HFFc6 (cell line): ENCODE measurements around the gene SCN7A. TPM values are rescaled to one million over a fixed set of nuclear protein-coding genes. Genes with fewer than 3 reads are reported as not detected.

Experiments
- DNase-seq: peaks from one replicate; pipeline ENCODE4 v3.0.0-alpha.2; 2018
- H3K27ac Mint-ChIP-seq: 2 replicates; pipeline ENCODE4 v1.8.0; 2020; ENCODE audit warnings: mild to moderate bottlenecking, mixed read lengths
- H3K27me3 Mint-ChIP-seq: 2 replicates; pipeline ENCODE4 v1.8.0; 2021; ENCODE audit warnings: mild to moderate bottlenecking, moderate library complexity, mixed read lengths; ENCODE audit not compliant: insufficient read depth
- H3K36me3 Mint-ChIP-seq: 2 replicates; pipeline ENCODE4 v1.8.0; 2021; ENCODE audit warnings: low read depth, mixed read lengths
- H3K4me1 Mint-ChIP-seq: 2 replicates; pipeline ENCODE4 v1.8.0; 2020; ENCODE audit warnings: low read depth, mixed read lengths
- H3K4me3 Mint-ChIP-seq: 2 replicates; pipeline ENCODE4 v1.8.0; 2020; ENCODE audit warnings: mild to moderate bottlenecking, moderate library complexity, mixed read lengths
- H3K9me3 Mint-ChIP-seq: 2 replicates; pipeline ENCODE4 v1.8.0; 2020; ENCODE audit warnings: mild to moderate bottlenecking, mixed read lengths
- long read RNA-seq: library from polyadenylated mRNA; unstranded; transcript quantifications from one replicate; pipeline ENCODE4 v2.0.0, GENCODE V29; 2019
- total RNA-seq, 6 experiments: library from RNA; stranded (reverse); fragmentation: NEBNext Ultra II Directional; extraction: Animal tissue kit (Norgen Biotek cat#: 25700); gene quantifications; 2 replicates in 1 of 6; 3 replicates in 5 of 6; pipeline ENCODE4 v1.2.3, GENCODE V29; 2021
- TF ChIP-seq, protein P1 (sequence below): fragments of 200-600 bp; sonication (generic); IDR thresholded peaks from 2 replicates; pipeline ENCODE4 v1.5.0; 2021; ENCODE audit warnings: antibody characterized with exemption, mild to moderate bottlenecking

The SCN7A gene
- total RNA-seq = under 1 TPM in 2 of 6 experiments, not detected in 4; 0.02 to 0.05 TPM
- long read RNA-seq = 0 reads

DNA sequence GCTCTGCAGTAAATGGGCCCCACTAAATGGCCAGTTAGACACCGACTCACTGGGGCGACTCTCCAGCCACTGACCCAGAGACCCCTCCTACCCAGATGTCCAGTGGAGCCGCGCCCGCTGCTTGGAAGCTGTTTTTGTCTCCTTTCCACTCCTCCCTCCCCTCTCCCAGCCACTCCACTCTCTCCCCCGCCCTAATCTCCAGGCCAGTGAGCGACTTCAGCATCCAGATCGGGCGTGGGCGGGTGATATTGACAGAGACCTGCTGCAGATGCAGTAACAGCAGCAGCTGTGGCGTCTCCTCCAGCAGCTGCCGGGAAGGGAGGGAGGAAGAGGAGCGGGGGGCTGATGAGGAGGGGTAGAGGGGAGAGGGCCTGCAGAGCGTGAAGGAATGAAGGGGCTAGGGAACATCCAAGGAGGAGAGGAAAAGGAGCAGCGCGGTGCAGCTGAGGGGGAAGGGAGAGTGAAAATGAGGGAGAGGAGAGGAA, at the start of gene SCN7A:
Gene SCN7A (minus strand): TSS at position 110 of the 485 bp plus-strand sequence. CDS start 16,553 bp downstream, outside the sequence.
- Mint-ChIP-seq H3K27ac (no peak within 1 kb of the TSS), H3K4me3 (peak within 1 kb of the TSS; percentile 36; the same call in 1 of the 2 replicates), H3K27me3 (peaks cover 10% of the 10 kb centered on the region), H3K9me3 (no peaks in the 10 kb centered on the region), H3K4me1 (no peaks in the 10 kb centered on the region), H3K36me3 (no peaks in the 10 kb centered on the region)
- TF ChIP-seq, protein P1, sequence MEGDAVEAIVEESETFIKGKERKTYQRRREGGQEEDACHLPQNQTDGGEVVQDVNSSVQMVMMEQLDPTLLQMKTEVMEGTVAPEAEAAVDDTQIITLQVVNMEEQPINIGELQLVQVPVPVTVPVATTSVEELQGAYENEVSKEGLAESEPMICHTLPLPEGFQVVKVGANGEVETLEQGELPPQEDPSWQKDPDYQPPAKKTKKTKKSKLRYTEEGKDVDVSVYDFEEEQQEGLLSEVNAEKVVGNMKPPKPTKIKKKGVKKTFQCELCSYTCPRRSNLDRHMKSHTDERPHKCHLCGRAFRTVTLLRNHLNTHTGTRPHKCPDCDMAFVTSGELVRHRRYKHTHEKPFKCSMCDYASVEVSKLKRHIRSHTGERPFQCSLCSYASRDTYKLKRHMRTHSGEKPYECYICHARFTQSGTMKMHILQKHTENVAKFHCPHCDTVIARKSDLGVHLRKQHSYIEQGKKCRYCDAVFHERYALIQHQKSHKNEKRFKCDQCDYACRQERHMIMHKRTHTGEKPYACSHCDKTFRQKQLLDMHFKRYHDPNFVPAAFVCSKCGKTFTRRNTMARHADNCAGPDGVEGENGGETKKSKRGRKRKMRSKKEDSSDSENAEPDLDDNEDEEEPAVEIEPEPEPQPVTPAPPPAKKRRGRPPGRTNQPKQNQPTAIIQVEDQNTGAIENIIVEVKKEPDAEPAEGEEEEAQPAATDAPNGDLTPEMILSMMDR = no peak
- DNase-seq = no peak

DNA sequence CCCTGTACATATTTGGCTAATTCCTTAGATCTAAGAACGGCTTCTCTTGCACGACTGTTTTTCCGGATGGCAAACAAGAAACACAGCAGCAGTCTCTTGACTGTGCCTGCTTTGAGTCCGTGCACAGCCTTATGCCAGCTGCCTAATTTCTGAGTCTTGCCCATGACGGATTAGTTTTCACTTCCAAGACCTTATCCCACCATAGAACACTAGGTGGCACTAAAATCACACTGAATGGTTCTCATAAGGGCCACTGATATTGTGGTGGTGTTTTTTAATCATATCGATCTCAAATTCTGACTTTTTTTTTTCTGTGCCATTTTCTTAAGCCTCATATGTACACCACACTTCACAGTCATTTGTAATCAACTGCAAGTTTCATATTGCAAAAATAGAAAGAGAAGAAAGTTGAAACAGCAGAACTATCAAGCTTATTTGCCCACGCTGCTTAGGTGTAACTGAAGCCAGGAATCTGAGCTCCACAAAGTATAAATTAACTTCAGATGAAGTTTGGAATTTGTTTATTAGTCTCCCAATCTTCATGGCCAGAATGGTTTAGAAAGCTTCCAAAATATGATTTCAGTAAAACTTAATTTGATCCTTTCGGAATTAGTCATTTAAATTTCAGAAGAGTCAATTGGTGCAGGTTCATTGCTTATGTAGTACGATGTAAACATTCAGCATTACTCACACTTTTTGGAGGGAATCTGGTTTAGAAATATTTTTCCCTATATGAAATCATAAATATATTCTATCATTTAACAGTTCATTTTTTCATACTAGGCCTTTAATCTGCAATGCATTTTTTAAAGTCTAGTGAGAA, 45.5 kb upstream of the SCN7A start:
- peaks cover 2% of the 10 kb centered on the region for H3K27me3 Mint-ChIP-seq
- peak; percentile 59 for DNase-seq
- H3K27ac Mint-ChIP-seq = no peak overlapping the region
- TF ChIP-seq, protein P1 = peak; percentile 94
- peaks cover 15% of the 10 kb centered on the region; the same call in 1 of the 2 replicates for H3K4me1 Mint-ChIP-seq
- H3K4me3 Mint-ChIP-seq = peak overlapping the region; percentile 53
- H3K36me3 Mint-ChIP-seq = no peaks in the 10 kb centered on the region
- no peaks in the 10 kb centered on the region for H3K9me3 Mint-ChIP-seq

DNA sequence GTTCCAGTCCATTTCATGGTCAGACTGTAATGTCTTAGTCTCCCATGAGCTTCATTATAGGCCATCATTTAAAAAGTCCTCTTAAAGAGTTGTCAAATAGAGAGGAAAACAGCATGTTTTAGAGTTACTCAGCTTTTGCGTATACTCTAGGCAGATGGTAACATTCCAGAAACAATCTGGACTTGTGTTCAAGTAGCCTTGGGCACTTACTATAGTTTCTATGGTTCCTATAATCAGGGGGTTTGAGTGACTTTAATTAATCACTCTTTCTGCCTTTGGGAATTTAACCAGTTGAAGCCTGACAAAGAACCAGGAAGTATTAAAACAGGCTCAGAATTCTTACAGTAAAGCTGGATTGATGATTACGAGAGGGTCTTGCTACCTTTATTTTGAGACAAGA, 42.1 kb upstream of the SCN7A start:
- TF ChIP-seq, protein P1 = no peak
- no peaks in the 10 kb centered on the region for H3K36me3 Mint-ChIP-seq
- no peaks in the 10 kb centered on the region for H3K9me3 Mint-ChIP-seq
- H3K27me3 Mint-ChIP-seq = peaks cover 4% of the 10 kb centered on the region
- H3K4me1 Mint-ChIP-seq = peaks cover 15% of the 10 kb centered on the region; the same call in 1 of the 2 replicates
- no peak overlapping the region for H3K4me3 Mint-ChIP-seq
- no peak for DNase-seq
- no peak overlapping the region for H3K27ac Mint-ChIP-seq

DNA sequence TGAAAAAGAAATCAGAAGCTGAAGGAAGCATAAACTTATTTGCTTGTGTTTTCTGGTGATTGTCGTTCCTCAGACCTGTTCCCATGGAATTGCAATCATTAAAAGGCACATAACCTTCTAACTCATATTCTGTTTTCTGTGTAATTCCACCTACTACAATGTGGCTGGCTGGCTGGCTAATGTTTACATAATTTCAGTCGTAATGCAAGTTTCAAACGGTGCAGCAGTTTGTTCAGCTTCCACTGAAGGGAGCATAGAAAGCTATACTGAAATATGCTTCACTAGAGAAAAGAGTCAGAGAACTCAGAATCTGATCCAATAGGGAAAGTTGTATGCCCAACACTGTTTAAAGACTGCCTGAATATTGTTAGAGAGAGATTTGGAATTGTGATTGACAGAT, 27.1 kb upstream of the SCN7A start:
- Mint-ChIP-seq H3K9me3 (no peaks in the 10 kb centered on the region), H3K36me3 (no peaks in the 10 kb centered on the region), H3K4me1 (no peaks in the 10 kb centered on the region), H3K27ac (no peak overlapping the region), H3K27me3 (no peaks in the 10 kb centered on the region), H3K4me3 (no peak overlapping the region)
- TF ChIP-seq, protein P1 = no peak
- no peak for DNase-seq

DNA sequence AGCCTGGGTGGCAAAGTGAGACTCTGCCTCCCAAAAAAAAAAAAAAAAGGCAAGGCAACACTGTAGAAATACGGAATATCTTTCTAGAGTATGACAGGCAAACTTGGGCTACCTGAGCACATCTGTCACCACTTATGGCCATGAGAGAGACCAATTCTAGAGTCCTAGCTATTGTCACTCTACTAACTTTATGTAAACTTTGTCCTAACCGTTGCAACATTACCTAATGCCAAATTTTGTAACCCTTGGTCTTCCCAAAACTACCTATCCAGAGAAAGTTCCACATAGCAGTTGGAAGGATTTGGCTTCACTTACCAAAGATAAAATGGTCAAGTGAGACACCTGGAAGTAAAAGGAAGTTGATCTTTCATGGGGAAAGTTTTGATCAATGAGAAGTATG, 26.6 kb upstream of the SCN7A start:
- H3K36me3 Mint-ChIP-seq = no peaks in the 10 kb centered on the region
- TF ChIP-seq, protein P1 = no peak
- no peak overlapping the region for H3K27ac Mint-ChIP-seq
- H3K27me3 Mint-ChIP-seq = no peaks in the 10 kb centered on the region
- no peaks in the 10 kb centered on the region for H3K9me3 Mint-ChIP-seq
- H3K4me3 Mint-ChIP-seq = no peak overlapping the region
- H3K4me1 Mint-ChIP-seq = no peaks in the 10 kb centered on the region
- DNase-seq = no peak
